ENCODE results near the gene VPS26B. TPM values are rescaled to one million over a fixed set of nuclear protein-coding genes. Genes with fewer than 3 reads are reported as not detected.

Gene VPS26B
- total RNA-seq, 2 experiments from 2014 or later, result 33.5 to 35.5 TPM

GRCh38 chr11:134291196-134291595, 66.7 kb downstream of the VPS26B start:
- CTCF ChIA-PET, result no interaction called here

GRCh38 chr11:134292661-134293060, 68.2 kb downstream of the VPS26B start:
- ChIA-PET CTCF (no interaction called here), POLR2A (no interaction called here)

More at GRCh38 chr11:134291196-134291595, 66.7 kb downstream of the VPS26B start:
- POLR2A ChIA-PET, result no interaction called here

GRCh38 chr11:134293119-134294113, 68.9 kb downstream of the VPS26B start:
- CTCF ChIA-PET, result interaction anchor here (0.7 to 1.2 kb wide), 2 partner anchors 17 to 60 kb away, joined by 3 read pairs; partner anchors contain the start of gene GLB1L3

GRCh38 chr11:134294664-134295063, 70.2 kb downstream of the VPS26B start:
- POLR2A ChIA-PET, result no interaction called here

More at GRCh38 chr11:134293119-134294113, 68.9 kb downstream of the VPS26B start:
- POLR2A ChIA-PET, result no interaction called here

More at GRCh38 chr11:134294664-134295063, 70.2 kb downstream of the VPS26B start:
- CTCF ChIA-PET, result interaction anchor here (0.7 kb wide), 1 partner anchor 19 kb away, joined by 3 read pairs; the partner anchor contains the start of gene GLB1L3

Other genes with a start within 250 kb of the VPS26B start
- gene JAM3, start 155.6 kb upstream of the VPS26B start, total RNA-seq, result 10 to 100 TPM; 14.6 to 15.0 TPM
- 100 to 1,000 TPM in 1 of 2 experiments, 10 to 100 TPM in 1; 94.6 to 100 TPM for gene NCAPD3, start 704 bp upstream of the VPS26B start, total RNA-seq
- 10 to 100 TPM; 66.4 to 73.2 TPM for gene THYN1, start 28.7 kb downstream of the VPS26B start, total RNA-seq
- 10 to 100 TPM; 26.5 to 26.9 TPM for gene ACAD8, start 28.9 kb downstream of the VPS26B start, total RNA-seq
- gene GLB1L3, start 51.7 kb downstream of the VPS26B start, total RNA-seq, result 1 to 10 TPM; 4.7 to 4.8 TPM
- 1 to 10 TPM; 8.6 to 9.0 TPM for gene GLB1L2, start 107.3 kb downstream of the VPS26B start, total RNA-seq
- under 1 TPM; 0.15 to 0.19 TPM for gene B3GAT1, start 187.6 kb downstream of the VPS26B start, total RNA-seq

Data from activated CD8-positive, alpha-beta memory T cell treated with anti-CD3 and anti-CD28 coated beads for 36 hours (primary cell).